SK-MEL-5 (cell line): ENCODE data around the gene CATSPERD. TPM values are rescaled to one million over a fixed set of nuclear protein-coding genes. Genes with fewer than 3 reads are reported as not detected.
"Not testable (repeated sequence)": the region's sequence is repeated elsewhere in the genome, so short reads cannot be mapped to it uniquely, and the experiment has no call there.

Experiments
- DNase-seq: peaks from one replicate; pipeline ENCODE4 v3.0.0-alpha.2; 2016; ENCODE audit warnings: low read depth, low spot score
- in situ Hi-C: cut with HindIII; loops from 2 replicates; pipeline ENCODE4 v1.10.0; 2016; ENCODE audit warnings: low sequenced_read_pairs, high pct_unique_total_duplicates, low pct_unique_long_range_greater_than_20kb
- total RNA-seq: library from RNA; depleted of rRNA; stranded (reverse); fragments of >200 nt; shearing (Covaris generic); gene quantifications from 2 replicates; pipeline ENCODE4 v1.2.3, GENCODE V29; 2014

CATSPERD gene
- total RNA-seq, 1 experiment from 2014 or later = not detected

GRCh38 chr19:5683177-5683886 lies 37.1 kb upstream of the CATSPERD start:
- DNase-seq = no peak
- in situ Hi-C loops = no loop called here

- DNase-seq = no peak
- in situ Hi-C loops = no loop called here
Measured at GRCh38 chr19:5684694-5685430, 35.6 kb upstream of the CATSPERD start.

- in situ Hi-C loops = no loop called here
- no peak for DNase-seq
Measured at GRCh38 chr19:5686326-5686646, 34.2 kb upstream of the CATSPERD start.

- in situ Hi-C loops = no loop called here
- DNase-seq = peak; percentile 94
Measured at GRCh38 chr19:5686647-5687359, 33.6 kb upstream of the CATSPERD start.

- in situ Hi-C loops = no loop called here
- no peak for DNase-seq
Measured at GRCh38 chr19:5687360-5688198, 32.9 kb upstream of the CATSPERD start.

- in situ Hi-C loops, DNase-seq: not testable (repeated sequence)
Measured at GRCh38 chr19:5688262-5688881, 32.1 kb upstream of the CATSPERD start.

GRCh38 chr19:5690125-5690954 lies 30.1 kb upstream of the CATSPERD start, which contains the start of gene RPL36:
Gene RPL36 (plus strand): TSS chr19:5690295. CDS start chr19:5690508, 213 bp downstream.
- peak; percentile 94 for DNase-seq
- in situ Hi-C loops = no loop called here

- peak; percentile 33 for DNase-seq
- in situ Hi-C loops = no loop called here
Measured at GRCh38 chr19:5690955-5691821, 29.2 kb upstream of the CATSPERD start.

GRCh38 chr19:5691822-5692722 lies 28.4 kb upstream of the CATSPERD start:
- in situ Hi-C loops = no loop called here
- no peak for DNase-seq

GRCh38 chr19:5692723-5693194 lies 27.7 kb upstream of the CATSPERD start:
- in situ Hi-C loops = no loop called here

GRCh38 chr19:5693195-5694166 lies 27.0 kb upstream of the CATSPERD start:
- DNase-seq = no peak
- in situ Hi-C loops = no loop called here

More at GRCh38 chr19:5692723-5693194, 27.7 kb upstream of the CATSPERD start:
- DNase-seq = no peak

- no peak for DNase-seq
- in situ Hi-C loops = no loop called here
Measured at GRCh38 chr19:5694167-5694955, 26.1 kb upstream of the CATSPERD start.
